Activated naive CD8-positive, alpha-beta T cell treated with anti-CD3 and anti-CD28 coated beads, Interleukin-2, amount 50 U/mL, for 16 hours (primary cell): ENCODE data around the gene ORM1.
"Not testable (repeated sequence)": the region's sequence is repeated elsewhere in the genome, so short reads cannot be mapped to it uniquely, and the experiment has no call there.

ENCODE experiments used
- DNase-seq: peaks from one replicate; pipeline ENCODE4 v3.0.0-alpha.2; 2020; ENCODE audit warnings: low read depth, low spot score

Gene ORM1

DNA sequence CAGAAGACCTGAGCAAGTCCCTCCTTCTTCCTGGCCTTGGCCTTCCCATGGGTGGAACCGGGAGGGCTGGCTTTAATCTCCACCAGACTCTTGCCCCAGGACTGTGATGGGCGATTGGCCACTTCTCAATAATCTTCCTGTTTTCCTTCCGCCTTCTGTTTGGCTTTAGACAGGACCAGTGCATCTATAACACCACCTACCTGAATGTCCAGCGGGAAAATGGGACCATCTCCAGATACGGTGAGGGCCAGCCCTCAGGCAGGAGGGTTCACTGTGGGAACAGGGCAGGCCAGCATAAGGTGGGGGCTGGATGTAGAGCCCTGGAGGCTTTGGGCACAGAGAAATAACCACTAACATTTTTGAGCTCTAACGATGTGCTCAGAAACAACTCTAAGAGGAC, 951 bp downstream of the ORM1 start:
- not testable (repeated sequence) for DNase-seq

DNA sequence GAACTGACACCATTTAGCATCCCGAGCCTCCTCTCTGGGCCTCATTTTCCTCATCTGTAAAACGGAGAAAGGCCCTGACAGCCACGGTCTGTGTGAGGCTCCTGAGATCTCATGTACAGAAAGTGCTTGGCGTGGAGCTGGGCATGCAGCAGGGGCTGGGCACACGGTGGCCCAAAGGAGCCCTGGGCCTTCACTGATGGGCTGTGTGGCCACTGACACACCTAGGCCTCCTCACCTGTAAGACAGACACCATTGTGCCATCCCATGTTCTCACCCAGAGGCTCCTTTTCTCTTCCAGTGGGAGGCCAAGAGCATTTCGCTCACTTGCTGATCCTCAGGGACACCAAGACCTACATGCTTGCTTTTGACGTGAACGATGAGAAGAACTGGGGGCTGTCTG, 1.6 kb downstream of the ORM1 start:
- DNase-seq, result no peak

DNA sequence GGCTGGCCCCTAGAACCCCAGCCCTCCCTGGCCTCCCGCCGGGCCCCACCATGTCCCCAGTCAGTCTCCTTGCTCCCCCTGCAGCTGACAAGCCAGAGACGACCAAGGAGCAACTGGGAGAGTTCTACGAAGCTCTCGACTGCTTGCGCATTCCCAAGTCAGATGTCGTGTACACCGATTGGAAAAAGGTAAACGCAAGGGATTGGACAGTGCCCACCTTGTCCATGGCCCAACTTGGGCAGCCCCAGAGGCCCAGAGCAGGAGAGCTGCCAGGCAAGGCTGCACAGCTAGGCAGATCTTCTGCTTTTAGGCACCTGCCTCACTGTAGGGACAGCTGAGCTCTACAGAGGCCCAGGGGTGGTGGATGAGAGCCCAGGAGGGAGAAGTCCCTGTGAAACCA, 2.1 kb downstream of the ORM1 start:
- not testable (repeated sequence) for DNase-seq

DNA sequence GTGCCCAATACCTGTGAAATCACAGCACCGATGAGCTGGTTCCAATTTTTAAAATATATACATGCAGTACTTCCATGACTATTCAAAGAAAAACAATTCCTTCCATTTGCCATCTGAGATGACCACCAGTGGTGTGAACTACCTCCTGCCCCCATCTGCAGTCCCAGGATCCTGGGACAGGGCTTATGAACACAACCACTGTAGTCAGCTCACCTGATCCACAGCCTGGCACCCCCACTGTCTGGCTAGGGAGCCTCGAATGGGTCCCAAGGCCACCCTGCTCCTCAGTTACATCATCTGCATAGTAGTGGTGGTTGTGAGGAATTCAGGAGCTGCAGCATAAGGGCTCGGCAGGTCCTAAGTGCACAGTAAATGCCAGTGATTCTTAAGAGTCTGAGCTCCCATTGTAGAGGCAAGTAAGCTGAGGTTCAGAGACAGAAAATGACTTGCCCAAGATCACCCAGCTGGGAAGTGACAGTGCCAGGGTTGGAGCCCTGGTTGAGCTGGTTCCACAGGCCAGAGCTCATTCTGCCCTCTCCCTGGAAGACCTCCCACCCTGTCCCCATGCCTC, 2.9 kb downstream of the ORM1 start:
- not testable (repeated sequence) for DNase-seq

DNA sequence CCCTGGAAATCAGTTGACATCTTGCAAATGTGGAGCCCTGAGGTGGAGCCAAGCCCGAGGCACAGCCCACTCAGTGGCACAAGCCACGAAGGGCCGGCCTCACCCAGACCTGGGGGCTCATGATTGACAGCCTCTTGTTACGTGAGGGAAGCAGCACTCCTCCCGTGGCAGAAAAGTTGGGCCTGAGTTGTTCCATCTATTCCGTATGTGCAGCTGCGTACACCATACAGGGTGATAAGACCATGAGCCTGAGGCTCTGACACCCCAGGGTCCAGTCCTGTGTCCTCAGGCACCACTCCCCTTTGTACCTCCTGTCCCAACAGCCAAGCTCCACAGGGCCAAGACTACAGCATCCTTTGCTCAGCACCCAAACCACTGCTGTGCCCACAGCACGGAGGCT, 4.9 kb downstream of the ORM1 start:
- DNase-seq, result no peak

DNA sequence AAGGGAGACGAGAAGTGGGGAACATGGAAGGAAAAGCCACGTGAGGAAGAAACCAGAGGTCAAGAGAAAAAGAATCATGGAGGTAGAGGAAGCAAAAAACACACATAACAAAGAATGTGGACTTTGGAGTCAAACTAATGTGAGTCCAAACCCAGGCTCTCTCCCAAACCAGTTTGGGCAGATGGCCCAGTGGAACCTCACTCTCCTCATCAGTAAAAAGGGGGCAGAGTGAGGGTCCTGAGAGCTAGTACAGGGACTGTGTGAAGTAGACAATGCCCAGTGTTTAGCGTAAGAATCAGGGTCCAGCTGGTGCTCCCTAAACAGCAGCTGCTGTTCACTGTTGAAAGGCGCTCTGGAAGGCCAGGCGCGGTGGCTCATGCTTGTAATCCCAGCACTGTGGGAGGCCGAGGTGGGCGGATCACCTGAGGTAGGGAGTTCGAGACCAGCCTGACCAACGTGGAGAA, 5.5 kb downstream of the ORM1 start:
- DNase-seq, result not testable (repeated sequence)

DNA sequence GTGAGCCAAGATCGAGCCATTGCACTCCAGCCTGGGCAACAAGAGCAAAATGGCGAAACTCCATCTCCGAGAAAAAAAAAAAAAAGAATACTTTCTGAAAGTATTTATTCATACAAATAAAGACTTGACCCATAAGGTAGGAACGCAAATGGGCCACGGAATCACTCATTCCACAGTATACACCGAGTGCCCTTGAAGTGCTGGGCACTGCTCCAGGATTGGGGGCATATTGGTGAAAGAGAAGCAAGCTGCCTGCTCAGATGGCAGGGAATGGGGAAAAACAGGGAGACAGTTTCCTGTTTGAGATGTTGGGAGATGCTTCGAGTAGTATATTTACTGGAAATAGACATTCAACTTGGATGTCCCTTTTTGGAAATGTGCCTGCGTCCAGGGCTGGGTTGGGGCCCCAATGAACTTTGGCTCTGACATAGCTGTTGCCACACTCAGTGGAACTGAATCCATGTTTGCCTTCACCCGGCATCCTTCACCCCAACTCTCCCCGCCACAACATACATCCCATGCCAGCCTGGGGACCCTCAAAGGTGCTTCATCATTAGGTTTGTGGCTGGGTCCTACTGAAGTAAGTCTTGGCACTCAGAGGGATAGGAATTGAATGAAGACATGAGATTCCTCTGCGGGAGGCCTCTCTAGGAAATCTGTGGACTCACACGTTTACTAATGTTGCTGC, 6.2 kb downstream of the ORM1 start:
- not testable (repeated sequence) for DNase-seq

DNA sequence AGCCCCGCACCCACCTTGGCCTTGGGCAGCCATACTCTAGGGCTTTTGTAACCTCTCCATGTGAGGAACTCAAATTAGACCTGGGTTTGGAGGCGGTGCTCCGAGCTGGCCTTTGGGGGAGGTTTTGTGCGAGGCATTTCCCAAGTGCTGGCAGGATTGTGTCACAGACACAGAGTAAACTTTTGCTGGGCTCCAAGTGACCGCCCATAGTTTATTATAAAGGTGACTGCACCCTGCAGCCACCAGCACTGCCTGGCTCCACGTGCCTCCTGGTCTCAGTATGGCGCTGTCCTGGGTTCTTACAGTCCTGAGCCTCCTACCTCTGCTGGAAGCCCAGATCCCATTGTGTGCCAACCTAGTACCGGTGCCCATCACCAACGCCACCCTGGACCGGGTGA, 6.7 kb downstream of the ORM1 start, which contains the start of gene ORM2:
TSS of gene ORM2 (plus strand) at position 245 of the 398 bp plus-strand sequence. CDS start at position 281, 36 bp downstream.
- not testable (repeated sequence) for DNase-seq

DNA sequence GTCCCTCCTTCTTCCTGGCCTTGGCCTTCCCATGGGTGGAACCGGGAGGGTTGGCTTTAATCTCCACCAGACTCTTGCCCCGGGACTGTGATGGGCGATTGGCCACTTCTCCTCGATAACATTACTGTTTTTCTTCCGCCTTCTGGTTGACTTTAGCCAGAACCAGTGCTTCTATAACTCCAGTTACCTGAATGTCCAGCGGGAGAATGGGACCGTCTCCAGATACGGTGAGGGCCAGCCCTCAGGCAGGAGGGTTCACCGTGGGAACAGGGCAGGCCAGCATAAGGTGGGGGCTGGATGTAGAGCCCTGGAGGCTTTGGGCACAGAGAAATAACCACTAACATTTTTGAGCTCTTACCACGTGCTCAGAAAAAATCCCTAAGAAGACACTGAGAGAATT, 7.7 kb downstream of the ORM1 start:
- no peak for DNase-seq

DNA sequence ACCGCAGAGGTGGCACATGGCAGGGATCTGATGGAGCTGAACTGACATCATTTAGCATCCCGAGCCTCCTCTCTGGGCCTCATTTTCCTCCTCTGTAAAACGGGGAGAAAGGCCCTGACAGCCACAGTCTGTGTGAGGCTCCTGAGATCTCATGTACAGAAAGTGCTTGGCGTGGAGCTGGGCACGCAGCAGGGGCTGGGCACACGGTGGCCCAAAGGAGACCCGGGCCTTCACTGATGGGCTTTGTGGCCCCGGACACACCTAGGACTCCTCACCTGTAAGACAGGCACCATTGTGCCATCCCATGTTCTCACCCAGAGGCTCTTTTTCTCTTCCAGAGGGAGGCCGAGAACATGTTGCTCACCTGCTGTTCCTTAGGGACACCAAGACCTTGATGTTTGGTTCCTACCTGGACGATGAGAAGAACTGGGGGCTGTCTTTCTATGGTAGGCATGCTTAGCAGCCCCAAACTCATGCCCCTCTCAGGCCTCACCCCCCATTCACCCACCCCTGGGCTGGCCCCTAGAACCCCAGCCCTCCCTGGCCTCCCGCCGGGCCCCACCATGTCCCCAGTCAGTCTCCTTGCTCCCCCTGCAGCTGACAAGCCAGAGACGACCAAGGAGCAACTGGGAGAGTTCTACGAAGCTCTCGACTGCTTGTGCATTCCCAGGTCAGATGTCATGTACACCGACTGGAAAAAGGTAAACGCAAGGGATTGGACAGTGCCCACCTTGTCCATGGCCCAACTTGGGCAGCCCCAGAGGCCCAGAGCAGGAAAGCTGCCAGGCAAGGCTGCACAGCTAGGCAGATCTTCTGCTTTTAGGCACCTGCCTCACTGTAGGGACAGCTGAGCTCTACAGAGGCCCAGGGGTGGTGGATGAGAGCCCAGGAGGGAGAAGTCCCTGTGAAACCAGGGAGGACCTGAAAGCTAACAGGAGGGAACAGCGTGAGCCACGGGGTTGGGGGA, 8.6 kb downstream of the ORM1 start:
- DNase-seq, result not testable (repeated sequence)

DNA sequence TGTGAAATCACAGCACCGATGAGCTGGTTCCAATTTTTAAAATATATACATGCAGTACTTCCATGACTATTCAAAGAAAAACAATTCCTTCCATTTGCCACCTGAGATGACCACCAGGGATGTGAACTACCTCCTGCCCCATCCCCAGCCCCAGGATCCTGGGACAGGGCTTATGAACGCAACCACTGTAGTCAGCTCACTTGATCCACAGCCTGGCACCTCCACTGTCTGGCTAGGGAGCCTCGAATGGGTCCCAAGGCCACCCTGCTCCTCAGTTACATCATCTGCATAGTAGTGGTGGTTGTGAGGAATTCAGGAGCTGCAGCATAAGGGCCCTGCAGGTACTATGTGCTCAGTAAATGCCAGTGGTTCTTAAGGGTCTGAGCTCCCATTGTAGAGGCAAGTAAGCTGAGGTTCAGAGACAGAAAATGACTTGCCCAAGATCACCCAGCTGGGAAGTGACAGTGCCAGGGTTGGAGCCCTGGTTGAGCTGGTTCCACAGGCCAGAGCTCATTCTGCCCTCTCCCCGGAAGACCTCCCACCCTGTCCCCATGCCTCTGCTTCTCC, 9.7 kb downstream of the ORM1 start:
- not testable (repeated sequence) for DNase-seq

DNA sequence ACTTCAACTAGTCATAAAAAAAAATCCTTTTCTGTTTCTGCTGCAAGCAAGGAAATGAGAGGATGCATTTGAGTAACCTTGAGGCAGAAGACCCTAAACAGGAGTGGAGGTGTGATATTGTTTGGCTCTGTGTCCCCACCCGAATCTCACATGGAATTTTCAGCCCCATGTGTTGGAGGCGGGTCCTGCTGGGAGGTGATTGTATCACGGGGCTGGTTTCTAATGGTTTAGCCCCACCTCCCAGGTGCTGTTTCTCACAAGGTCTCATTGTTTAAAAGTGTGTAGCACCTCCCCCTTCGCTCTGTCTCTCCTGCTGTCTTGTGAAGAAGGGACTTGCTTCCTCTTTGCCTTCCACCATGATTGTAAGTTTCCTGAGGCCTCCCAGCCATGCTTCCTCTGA, 10.8 kb downstream of the ORM1 start:
- DNase-seq, result not testable (repeated sequence)

DNA sequence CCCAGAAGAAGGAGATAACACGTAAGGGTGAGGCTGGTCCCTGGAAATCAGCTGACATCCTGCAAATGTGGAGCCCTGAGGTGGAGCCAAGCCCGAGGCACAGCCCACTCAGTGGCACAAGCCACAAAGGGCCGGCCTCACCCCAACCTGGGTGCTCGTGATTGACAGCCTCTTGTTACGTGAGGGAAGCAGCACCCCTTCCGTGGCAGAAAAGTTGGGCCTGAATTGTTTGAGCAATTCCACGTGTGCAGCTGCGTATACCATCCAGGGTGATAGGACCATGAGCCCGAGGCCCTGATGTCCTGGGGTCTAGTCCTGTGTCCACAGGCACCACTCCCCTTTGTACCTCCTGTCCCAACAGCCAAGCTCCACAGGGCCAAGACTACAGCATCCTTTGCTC, 11.6 kb downstream of the ORM1 start:
- no peak for DNase-seq

DNA sequence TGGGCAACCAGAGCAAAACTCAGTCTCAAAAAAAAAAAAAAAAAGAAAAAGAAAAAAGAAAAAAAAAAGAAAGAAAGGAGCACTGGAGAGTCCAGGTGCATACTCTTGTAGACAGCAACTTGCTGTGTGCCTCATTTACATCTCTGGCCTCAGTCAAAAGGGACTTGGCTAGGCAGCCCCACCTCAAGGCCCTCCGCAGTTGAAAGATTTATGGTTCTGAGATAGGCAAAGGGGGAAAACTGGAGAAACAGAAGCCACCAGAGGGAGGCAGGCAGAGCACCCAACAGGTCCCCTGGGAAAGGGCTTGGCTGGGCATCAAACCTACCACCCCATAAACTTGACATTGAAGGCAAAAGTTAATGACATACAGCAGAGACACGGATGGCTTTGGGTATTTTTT, 12.8 kb downstream of the ORM1 start:
- no peak for DNase-seq

DNA sequence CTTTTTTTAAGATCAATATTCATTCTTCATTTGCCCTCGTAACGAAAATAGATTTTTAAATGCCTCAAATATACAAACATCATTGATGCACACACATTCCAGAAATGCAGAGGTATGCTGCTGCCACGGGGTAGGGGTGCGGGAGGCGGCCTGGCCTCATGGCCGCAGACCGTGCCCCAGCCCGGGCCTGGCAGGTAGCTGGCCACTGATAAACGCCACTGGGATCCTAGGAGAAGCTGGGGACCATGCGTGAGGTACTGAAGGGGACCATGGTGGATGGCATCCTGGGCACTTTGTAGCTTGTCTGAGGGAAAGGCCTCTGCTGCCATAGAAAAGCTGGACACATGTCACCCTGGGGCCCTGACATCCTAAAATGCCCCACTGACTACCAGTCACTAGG, 13.3 kb downstream of the ORM1 start:
- DNase-seq, result no peak

DNA sequence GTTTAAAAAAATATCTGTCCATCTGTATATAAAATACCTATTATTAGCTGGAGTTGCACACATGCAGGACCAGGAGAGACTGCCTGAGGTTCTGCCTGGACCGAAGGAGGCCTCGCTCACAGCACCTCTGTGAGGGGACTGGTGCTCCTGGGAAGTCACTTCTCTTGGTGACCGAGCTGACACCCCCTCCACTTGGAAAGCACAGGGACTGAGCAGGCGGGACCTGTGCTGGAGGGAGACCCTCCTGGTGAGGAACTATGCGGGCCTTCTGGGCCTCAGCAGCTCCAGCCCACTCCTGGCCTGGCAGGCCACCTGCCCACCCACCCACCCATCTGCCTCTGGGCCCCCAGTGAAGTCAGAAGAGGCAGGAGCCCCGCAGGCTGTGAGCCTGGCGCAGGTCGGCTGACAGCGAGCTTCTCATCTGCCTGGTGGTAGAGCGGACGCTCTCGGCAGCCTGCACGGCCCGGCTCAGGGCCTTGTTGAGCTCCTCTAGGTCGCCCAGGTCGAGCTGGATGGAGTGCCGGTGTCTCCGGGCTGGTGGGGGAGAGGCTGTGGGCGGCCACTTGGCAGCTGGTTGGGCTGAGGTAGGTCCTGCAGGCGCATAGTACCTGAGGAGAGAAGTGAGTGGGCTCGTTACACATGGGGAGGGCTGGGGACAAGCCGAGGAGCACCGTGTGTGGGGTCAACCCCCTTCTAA, 13.9 kb downstream of the ORM1 start:
- no peak for DNase-seq

DNA sequence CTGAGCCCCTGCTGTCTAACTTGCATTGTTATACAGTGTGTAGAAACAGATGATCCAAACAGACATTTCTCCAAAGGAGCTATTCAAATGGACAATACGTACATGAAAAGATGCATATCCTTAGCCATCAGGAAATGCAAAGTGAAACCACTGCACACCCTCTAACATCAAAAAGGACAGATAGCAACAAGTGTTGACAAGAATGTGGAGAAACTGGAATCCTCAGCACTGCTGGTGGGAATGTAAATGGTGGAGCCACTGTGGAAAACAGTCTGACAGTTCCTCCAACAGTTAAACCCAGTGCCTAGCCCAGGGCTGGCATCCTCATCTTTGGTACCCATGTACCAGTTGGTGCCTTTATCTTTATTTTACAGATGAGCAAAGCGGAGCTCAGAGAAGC, 15.3 kb downstream of the ORM1 start:
- DNase-seq, result no peak

DNA sequence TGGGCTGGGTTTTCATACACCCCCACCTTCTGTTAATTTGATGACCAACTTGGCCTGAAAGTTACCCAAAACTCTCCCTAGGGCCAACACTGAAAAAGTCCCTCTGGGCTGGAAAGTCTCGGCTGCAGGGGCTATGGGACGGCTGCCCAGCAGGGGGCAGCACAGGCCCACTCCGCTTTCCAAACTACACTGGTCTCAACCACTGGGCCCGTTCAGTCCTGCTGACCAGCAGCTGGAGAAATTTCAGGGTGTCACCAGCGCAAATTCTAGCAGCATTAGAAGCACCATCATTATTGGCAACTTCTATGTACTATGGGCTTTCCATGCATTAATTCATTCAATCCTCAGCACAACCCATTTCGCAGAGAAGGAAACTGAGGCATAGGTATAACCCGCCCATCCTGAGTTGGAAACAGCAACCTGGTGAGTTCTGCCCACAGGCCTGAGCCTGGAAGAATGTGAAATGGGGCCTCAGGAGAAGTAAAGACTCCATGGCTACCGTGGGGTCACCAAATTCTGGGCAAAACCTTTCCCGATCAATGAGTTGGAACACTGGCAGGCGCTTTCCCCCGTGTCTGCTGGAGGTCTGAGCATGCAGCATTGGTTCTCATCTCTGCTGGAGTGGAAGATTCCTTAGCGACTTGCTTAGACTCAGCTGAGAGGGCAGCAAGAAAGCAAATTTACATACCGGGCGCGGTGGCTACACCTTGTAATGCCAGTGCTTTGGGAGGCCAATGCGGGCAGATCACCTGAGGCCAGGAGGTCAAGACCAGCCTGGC, 16.4 kb downstream of the ORM1 start:
- DNase-seq, result no peak

DNA sequence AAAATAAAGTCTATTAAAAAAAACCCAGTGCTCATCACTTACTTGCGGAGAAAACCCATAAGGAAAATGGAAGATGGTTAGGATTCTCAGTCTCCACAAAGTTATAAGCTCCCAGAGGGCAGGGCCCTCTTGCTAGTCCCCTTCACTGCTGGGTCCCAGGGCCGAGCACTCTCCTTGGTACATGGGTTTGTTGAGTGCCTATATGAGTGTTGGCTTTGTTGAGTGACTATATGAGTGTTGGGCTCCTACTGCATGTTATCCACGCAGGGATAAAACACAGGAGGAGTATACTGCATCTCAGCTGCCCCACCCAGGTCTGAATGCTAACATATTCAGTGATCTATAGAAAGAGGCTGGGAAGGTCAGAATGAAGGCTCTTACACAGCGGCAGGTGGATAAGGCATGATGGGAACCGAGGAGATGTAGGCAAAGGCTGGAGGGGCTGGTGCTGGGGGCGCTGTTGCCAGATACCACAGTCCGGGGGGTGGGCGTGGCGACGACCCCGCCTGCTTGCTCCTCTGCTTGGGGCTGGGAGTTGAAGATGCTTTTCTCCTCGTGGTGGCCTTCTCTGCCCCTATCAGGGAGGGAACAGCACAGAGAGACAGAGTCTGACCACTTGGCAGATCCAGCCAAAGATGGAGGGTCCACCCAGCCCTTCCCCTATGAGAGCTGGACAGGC, 18.4 kb downstream of the ORM1 start:
- DNase-seq, result no peak

DNA sequence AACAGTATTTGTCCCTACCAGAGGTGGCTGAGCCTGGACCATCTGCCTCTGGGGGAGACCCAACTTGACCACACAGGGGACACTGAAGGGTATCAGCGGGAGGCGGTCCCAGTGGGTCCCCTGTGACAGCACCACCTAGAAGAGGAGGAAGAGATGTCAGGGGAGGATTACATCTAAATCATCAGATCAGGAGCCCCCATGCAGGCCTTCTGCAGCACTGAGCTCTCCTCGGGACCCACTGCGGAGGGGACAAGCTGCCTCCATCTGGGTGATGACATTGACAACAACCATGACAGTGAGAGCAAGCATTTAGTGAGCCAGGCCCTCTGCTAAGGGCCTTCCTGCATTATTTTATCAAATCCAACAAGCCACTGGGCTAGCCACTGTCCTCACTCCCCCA, 19.1 kb downstream of the ORM1 start:
- no peak for DNase-seq
